ENCODE measurements around the gene MARCHF4.

DNA sequence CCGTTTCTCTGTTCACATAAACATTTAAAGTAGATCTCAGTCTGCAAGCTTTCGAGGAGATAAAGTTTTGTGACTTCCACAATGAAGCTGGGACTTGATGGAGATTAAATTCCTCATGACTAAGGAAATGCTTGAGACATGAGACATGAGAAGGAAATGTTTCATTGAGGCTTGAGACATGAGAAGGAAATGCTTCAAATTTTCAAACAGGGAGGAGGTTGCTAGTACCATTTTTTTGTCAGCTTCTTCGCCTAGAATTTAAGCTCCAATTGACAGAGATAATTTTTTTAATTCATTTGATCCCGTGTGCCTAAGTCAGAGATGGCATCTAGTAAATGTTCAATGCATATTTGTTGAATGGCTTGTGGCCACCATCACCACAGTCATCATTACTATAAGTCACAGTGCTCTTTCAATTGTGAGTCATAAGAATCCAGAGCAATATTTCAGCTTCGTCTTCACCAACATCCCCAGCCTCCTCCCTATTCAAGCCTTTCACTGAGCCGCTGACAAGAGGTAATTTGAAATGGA is 543 bp upstream of the MARCHF4 start:
- TF ChIP-seq, protein P1, sequence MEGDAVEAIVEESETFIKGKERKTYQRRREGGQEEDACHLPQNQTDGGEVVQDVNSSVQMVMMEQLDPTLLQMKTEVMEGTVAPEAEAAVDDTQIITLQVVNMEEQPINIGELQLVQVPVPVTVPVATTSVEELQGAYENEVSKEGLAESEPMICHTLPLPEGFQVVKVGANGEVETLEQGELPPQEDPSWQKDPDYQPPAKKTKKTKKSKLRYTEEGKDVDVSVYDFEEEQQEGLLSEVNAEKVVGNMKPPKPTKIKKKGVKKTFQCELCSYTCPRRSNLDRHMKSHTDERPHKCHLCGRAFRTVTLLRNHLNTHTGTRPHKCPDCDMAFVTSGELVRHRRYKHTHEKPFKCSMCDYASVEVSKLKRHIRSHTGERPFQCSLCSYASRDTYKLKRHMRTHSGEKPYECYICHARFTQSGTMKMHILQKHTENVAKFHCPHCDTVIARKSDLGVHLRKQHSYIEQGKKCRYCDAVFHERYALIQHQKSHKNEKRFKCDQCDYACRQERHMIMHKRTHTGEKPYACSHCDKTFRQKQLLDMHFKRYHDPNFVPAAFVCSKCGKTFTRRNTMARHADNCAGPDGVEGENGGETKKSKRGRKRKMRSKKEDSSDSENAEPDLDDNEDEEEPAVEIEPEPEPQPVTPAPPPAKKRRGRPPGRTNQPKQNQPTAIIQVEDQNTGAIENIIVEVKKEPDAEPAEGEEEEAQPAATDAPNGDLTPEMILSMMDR (IDR thresholded peaks at IDR 0.05 in 2 of 3, conservative IDR thresholded peaks at IDR 0.05 in 1 of 3; ENCODE audit: insufficient read depth in 2 of 3, low read depth in 1 of 3, low read length in 3 of 3), result no peak
- TF ChIP-seq, protein P2, sequence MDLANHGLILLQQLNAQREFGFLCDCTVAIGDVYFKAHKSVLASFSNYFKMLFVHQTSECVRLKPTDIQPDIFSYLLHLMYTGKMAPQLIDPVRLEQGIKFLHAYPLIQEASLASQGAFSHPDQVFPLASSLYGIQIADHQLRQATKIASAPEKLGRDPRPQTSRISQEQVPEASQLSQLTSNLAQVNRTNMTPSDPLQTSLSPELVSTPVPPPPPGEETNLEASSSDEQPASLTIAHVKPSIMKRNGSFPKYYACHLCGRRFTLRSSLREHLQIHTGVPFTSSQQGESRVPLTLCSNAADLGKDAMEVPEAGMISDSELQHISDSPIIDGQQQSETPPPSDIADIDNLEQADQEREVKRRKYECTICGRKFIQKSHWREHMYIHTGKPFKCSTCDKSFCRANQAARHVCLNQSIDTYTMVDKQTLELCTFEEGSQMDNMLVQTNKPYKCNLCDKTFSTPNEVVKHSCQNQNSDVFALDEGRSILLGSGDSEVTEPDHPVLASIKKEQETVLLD (IDR thresholded peaks at IDR 0.05), result no peak
- TF ChIP-seq POLR2G (IDR thresholded peaks at IDR 0.05; ENCODE audit: low read depth, low read length) (no peak), POLR2AphosphoS5 (IDR thresholded peaks at IDR 0.05; ENCODE audit: control insufficient read depth, insufficient read depth, low read depth, low read length) (no peak), ZNF699 (CRISPR knock-in tag; IDR thresholded peaks at IDR 0.05; ENCODE audit: insufficient replicate concordance) (no peak), ZNF717 (CRISPR knock-in tag; IDR thresholded peaks at IDR 0.05) (no peak)
- TF ChIP-seq, protein P3, sequence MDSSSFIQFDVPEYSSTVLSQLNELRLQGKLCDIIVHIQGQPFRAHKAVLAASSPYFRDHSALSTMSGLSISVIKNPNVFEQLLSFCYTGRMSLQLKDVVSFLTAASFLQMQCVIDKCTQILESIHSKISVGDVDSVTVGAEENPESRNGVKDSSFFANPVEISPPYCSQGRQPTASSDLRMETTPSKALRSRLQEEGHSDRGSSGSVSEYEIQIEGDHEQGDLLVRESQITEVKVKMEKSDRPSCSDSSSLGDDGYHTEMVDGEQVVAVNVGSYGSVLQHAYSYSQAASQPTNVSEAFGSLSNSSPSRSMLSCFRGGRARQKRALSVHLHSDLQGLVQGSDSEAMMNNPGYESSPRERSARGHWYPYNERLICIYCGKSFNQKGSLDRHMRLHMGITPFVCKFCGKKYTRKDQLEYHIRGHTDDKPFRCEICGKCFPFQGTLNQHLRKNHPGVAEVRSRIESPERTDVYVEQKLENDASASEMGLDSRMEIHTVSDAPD (CRISPR knock-in tag; IDR thresholded peaks at IDR 0.05), result no peak

Measured in K562 (cell line).